ENCODE results near the gene RAB8B.

RAB8B gene

GRCh38 chr15:63226155-63226883 is 36.9 kb downstream of the RAB8B start:
- H3K27ac ChIP-seq (ENCODE audit: low read length) = no peak overlapping the region
- H3K4me3 ChIP-seq (ENCODE audit: low read length) = no peak overlapping the region
- H2AFZ ChIP-seq (ENCODE audit: low read length) = no peak overlapping the region
- no peak for DNase-seq
- H3K36me3 ChIP-seq (replicated peaks; ENCODE audit: insufficient read depth, low read length) = no peaks in the 10 kb centered on the region
- H3K9me2 ChIP-seq (replicated peaks; ENCODE audit: insufficient read depth, low read length) = no peaks in the 10 kb centered on the region
- H3K27me3 ChIP-seq (replicated peaks; ENCODE audit: insufficient read depth, low read length) = no peaks in the 10 kb centered on the region
- no peaks in the 10 kb centered on the region for H4K20me1 ChIP-seq (ENCODE audit: insufficient read depth, low read length)
- no peak overlapping the region for H3K4me2 ChIP-seq (ENCODE audit: low read depth, low read length)
- H3K9ac ChIP-seq (ENCODE audit: low read length) = no peak overlapping the region
- peaks cover 3% of the 10 kb centered on the region; the same call in 1 of the 2 replicates for H3K4me1 ChIP-seq (ENCODE audit: low read length)
- no peaks in the 10 kb centered on the region for H3F3A ChIP-seq (ENCODE audit: insufficient read depth, low read length)
- no peaks in the 10 kb centered on the region for H3K9me3 ChIP-seq (replicated peaks; ENCODE audit: insufficient read depth, low read length)
- no peak for TF ChIP-seq EZH2phosphoT487 (IDR thresholded peaks at IDR 0.05; ENCODE audit: low read length)
- TF ChIP-seq, protein P1, sequence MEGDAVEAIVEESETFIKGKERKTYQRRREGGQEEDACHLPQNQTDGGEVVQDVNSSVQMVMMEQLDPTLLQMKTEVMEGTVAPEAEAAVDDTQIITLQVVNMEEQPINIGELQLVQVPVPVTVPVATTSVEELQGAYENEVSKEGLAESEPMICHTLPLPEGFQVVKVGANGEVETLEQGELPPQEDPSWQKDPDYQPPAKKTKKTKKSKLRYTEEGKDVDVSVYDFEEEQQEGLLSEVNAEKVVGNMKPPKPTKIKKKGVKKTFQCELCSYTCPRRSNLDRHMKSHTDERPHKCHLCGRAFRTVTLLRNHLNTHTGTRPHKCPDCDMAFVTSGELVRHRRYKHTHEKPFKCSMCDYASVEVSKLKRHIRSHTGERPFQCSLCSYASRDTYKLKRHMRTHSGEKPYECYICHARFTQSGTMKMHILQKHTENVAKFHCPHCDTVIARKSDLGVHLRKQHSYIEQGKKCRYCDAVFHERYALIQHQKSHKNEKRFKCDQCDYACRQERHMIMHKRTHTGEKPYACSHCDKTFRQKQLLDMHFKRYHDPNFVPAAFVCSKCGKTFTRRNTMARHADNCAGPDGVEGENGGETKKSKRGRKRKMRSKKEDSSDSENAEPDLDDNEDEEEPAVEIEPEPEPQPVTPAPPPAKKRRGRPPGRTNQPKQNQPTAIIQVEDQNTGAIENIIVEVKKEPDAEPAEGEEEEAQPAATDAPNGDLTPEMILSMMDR (IDR thresholded peaks at IDR 0.05; ENCODE audit: low read length) = no peak
- TF ChIP-seq EZH2 (optimal IDR thresholded peaks at IDR 0.05; ENCODE audit: low read depth, low read length) = no peak
- no peaks in the 10 kb centered on the region for H3K79me2 ChIP-seq (ENCODE audit: low read length)

- Histone ChIP-seq H3K27me3 (replicated peaks; ENCODE audit: insufficient read depth, low read length) (no peaks in the 10 kb centered on the region), H4K20me1 (ENCODE audit: insufficient read depth, low read length) (no peaks in the 10 kb centered on the region), H3K4me2 (ENCODE audit: low read depth, low read length) (no peak overlapping the region), H3K4me1 (ENCODE audit: low read length) (no peaks in the 10 kb centered on the region), H3K9me2 (replicated peaks; ENCODE audit: insufficient read depth, low read length) (no peaks in the 10 kb centered on the region), H3K27ac (ENCODE audit: low read length) (no peak overlapping the region), H3K79me2 (ENCODE audit: low read length) (no peaks in the 10 kb centered on the region), H3K36me3 (replicated peaks; ENCODE audit: insufficient read depth, low read length) (no peaks in the 10 kb centered on the region), H2AFZ (ENCODE audit: low read length) (no peak overlapping the region), H3K4me3 (ENCODE audit: low read length) (no peak overlapping the region), H3K9me3 (replicated peaks; ENCODE audit: insufficient read depth, low read length) (no peaks in the 10 kb centered on the region), H3F3A (ENCODE audit: insufficient read depth, low read length) (no peaks in the 10 kb centered on the region), H3K9ac (ENCODE audit: low read length) (no peak overlapping the region)
- DNase-seq = no peak
- no peak for TF ChIP-seq EZH2phosphoT487 (IDR thresholded peaks at IDR 0.05; ENCODE audit: low read length)
- TF ChIP-seq EZH2 (optimal IDR thresholded peaks at IDR 0.05; ENCODE audit: low read depth, low read length) = no peak
- TF ChIP-seq, protein P1 (IDR thresholded peaks at IDR 0.05; ENCODE audit: low read length) = no peak
Observed at GRCh38 chr15:63226966-63227401, 37.6 kb downstream of the RAB8B start.

- Histone ChIP-seq H3F3A (ENCODE audit: insufficient read depth, low read length) (no peaks in the 10 kb centered on the region), H3K27me3 (replicated peaks; ENCODE audit: insufficient read depth, low read length) (no peaks in the 10 kb centered on the region), H3K4me1 (ENCODE audit: low read length) (no peaks in the 10 kb centered on the region), H3K36me3 (replicated peaks; ENCODE audit: insufficient read depth, low read length) (no peaks in the 10 kb centered on the region), H2AFZ (ENCODE audit: low read length) (no peak overlapping the region), H4K20me1 (ENCODE audit: insufficient read depth, low read length) (no peaks in the 10 kb centered on the region), H3K9me3 (replicated peaks; ENCODE audit: insufficient read depth, low read length) (no peaks in the 10 kb centered on the region), H3K9me2 (replicated peaks; ENCODE audit: insufficient read depth, low read length) (no peaks in the 10 kb centered on the region), H3K79me2 (ENCODE audit: low read length) (no peaks in the 10 kb centered on the region), H3K9ac (ENCODE audit: low read length) (no peak overlapping the region), H3K4me2 (ENCODE audit: low read depth, low read length) (no peak overlapping the region), H3K4me3 (ENCODE audit: low read length) (no peak overlapping the region), H3K27ac (ENCODE audit: low read length) (no peak overlapping the region)
- TF ChIP-seq, protein P1 (IDR thresholded peaks at IDR 0.05; ENCODE audit: low read length) = no peak
- TF ChIP-seq EZH2 (optimal IDR thresholded peaks at IDR 0.05; ENCODE audit: low read depth, low read length) (no peak), EZH2phosphoT487 (IDR thresholded peaks at IDR 0.05; ENCODE audit: low read length) (no peak)
- no peak for DNase-seq
Observed at GRCh38 chr15:63227689-63228088, 38.3 kb downstream of the RAB8B start.

Data from MM.1S (cell line).